NB4 (cell line): ENCODE results near the gene SLC37A1.

Experiments
- DNase-seq: peaks from one replicate; pipeline ENCODE4 v3.0.0; 2010; ENCODE audit warnings: low read depth
- H3K4me3 ChIP-seq: one replicate; pipeline ENCODE4 v1.5.1; 2011; ENCODE audit warnings: mild to moderate bottlenecking, low read depth, low read length, moderate library complexity
- MAX ChIP-seq: IDR thresholded peaks from 2 replicates; pipeline ENCODE4 v1.6.1; 2011; ENCODE audit warnings: low read depth, low read length
- MYC ChIP-seq: IDR thresholded peaks from 2 replicates; pipeline ENCODE4 v1.6.1; 2011; ENCODE audit warnings: low read depth, low read length
- POLR2A ChIP-seq: IDR thresholded peaks from 2 replicates; pipeline ENCODE4 v1.6.1; 2011; ENCODE audit warnings: mild to moderate bottlenecking; ENCODE audit not compliant: insufficient read length; ENCODE audit errors: extremely low read depth
- TF ChIP-seq, protein P1 (sequence below): IDR thresholded peaks from one replicate; pipeline ENCODE4 v1.5.1; 2012; ENCODE audit warnings: low read depth, low read length

The SLC37A1 gene

DNA sequence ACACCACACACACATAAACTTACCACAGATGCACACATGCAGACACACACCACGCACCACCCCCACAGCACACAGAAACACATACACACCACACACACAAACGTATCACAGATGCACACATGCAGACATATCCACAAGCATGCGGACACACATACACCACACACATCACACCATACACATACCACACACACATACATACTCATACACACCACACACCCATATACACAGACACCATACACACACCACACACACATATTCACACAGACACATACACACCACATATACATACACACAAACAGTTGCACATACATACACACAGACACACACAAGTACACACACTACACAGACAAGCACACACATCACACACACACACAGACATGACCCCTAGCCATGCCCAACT lies 102.3 kb downstream of the SLC37A1 start:
- H3K4me3 ChIP-seq = no peak overlapping the region
- no peak for DNase-seq

DNA sequence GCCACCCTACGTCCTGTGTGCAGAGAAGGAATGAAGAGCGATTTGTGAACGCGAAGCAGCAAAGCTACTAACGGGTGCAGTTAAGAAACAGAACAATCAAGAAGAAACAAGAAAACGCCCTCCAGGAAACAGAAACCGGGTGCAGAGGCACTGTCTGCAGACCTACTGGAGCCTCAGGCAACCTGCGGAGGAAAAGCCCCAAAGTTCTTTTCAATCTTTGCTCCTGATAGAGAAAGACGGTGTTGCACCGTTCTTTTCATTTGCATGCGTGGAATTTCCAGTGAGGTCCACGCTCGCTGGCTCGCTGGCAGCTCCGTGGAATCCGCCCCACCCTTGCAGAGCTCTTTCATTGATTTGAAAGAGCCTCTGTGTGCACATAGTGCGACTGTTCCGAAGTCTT lies 102.8 kb downstream of the SLC37A1 start:
- TF ChIP-seq, protein P1, sequence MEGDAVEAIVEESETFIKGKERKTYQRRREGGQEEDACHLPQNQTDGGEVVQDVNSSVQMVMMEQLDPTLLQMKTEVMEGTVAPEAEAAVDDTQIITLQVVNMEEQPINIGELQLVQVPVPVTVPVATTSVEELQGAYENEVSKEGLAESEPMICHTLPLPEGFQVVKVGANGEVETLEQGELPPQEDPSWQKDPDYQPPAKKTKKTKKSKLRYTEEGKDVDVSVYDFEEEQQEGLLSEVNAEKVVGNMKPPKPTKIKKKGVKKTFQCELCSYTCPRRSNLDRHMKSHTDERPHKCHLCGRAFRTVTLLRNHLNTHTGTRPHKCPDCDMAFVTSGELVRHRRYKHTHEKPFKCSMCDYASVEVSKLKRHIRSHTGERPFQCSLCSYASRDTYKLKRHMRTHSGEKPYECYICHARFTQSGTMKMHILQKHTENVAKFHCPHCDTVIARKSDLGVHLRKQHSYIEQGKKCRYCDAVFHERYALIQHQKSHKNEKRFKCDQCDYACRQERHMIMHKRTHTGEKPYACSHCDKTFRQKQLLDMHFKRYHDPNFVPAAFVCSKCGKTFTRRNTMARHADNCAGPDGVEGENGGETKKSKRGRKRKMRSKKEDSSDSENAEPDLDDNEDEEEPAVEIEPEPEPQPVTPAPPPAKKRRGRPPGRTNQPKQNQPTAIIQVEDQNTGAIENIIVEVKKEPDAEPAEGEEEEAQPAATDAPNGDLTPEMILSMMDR = no peak
- TF ChIP-seq MAX = no peak
- no peak for TF ChIP-seq POLR2A
- TF ChIP-seq MYC = no peak
- DNase-seq = no peak
- no peak overlapping the region for H3K4me3 ChIP-seq

More for the DNA sequence above, 102.3 kb downstream of the SLC37A1 start:
- TF ChIP-seq MYC (no peak), MAX (no peak)
- TF ChIP-seq, protein P1 = no peak

- TF ChIP-seq, protein P1 = no peak
- no peak for TF ChIP-seq MAX
- TF ChIP-seq POLR2A = no peak
- no peak for TF ChIP-seq MYC
- DNase-seq = no peak
- H3K4me3 ChIP-seq = no peak overlapping the region
Measured at GRCh38 chr21:42616941-42617340, 103.3 kb downstream of the SLC37A1 start.

- DNase-seq = no peak
- H3K4me3 ChIP-seq = no peak overlapping the region
- TF ChIP-seq, protein P1 = no peak
- TF ChIP-seq POLR2A (no peak), MAX (no peak), MYC (no peak)
Measured at GRCh38 chr21:42617486-42617885, 103.8 kb downstream of the SLC37A1 start.

GRCh38 chr21:42618707-42619102 lies 105.1 kb downstream of the SLC37A1 start:
- H3K4me3 ChIP-seq = no peak overlapping the region
- no peak for TF ChIP-seq MAX
- DNase-seq = no peak

DNA sequence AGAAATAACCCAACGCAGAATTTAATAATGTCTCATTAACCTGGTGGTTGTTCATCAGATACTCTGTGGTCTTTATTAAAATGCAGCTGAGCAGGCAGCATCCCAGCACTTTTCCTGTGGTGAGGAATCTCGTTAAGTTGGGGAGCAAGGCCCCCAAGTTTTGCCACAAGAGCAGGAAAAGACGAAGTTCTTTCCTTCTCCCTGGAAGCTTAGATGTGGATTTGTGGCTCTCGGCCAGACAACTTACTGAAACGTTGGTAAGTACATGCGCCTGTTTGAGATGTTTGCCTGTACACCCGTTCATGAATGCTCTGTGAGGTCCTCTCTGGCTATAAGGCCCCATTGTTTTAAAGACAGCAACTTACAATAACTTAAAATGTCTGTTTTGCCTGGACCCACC lies 105.5 kb downstream of the SLC37A1 start:
- H3K4me3 ChIP-seq = no peak overlapping the region
- DNase-seq = no peak
- TF ChIP-seq, protein P1 = no peak
- no peak for TF ChIP-seq POLR2A
- no peak for TF ChIP-seq MYC
- TF ChIP-seq MAX = no peak
